T-cell (primary cell): ENCODE results near the gene PCID2. TPM values are rescaled to one million over a fixed set of nuclear protein-coding genes. Genes with fewer than 3 reads are reported as not detected.

Source experiments
- ATAC-seq, 4 experiments: fragments of 200-7000 bp in 3 of 4; fragments of 150-1000 bp in 1 of 4; cut with Tn5 transposase; replicated peaks in 1 of 4; 1 replicate in 3 of 4; 2 replicates in 1 of 4; pipeline ENCODE4 v1.10.0; 2021; ENCODE audit warnings: moderate library complexity in 3 of 4, mild to moderate bottlenecking in 2 of 4, moderate number of reproducible peaks in 1 of 4
- CTCF ChIA-PET, 2 donors: fragments of 300-600 bp; sonication (Branson Sonifier 250); formaldehyde crosslinking; loops; one replicate each; lab custom pipeline; 2022; ENCODE audit warnings: antibody characterized with exemption in 2 of 2; lab: Charles Lee
- POLR2A ChIA-PET, 2 donors: fragments of 300-600 bp; sonication (Branson Sonifier 250); formaldehyde crosslinking; loops; one replicate each; lab custom pipeline; 2022; ENCODE audit warnings: antibody characterized with exemption in 2 of 2; lab: Charles Lee
- DNase-seq, 35 experiments: peaks; one replicate each; pipeline versions ENCODE4 v3.0.0 to v3.0.0-alpha.2; 2013 to 2023
- H3K27ac ChIP-seq: one replicate; pipeline ENCODE4 v1.5.1; 2013; ENCODE audit warnings: low read length
- H3K27me3 ChIP-seq, 2 experiments: replicated peaks in 1 of 2; 1 replicate in 1 of 2; 2 replicates in 1 of 2; pipeline versions ENCODE4 v1.6.1 to v1.7.0; 2013; ENCODE audit warnings: low read length in 1 of 2, mixed read lengths in 1 of 2; ENCODE audit not compliant: control insufficient read depth in 2 of 2, insufficient read depth in 2 of 2; ENCODE audit errors: extremely low read depth in 1 of 2
- H3K36me3 ChIP-seq, 2 donors: 1 replicate in 1 of 2; 2 replicates in 1 of 2; pipeline versions ENCODE4 v1.6.1 to v1.7.0; 2013; ENCODE audit warnings: low read length in 1 of 2; ENCODE audit not compliant: control insufficient read depth in 2 of 2, insufficient read depth in 1 of 2; ENCODE audit errors: extremely low read depth in 1 of 2
- H3K4me1 ChIP-seq, 2 experiments: 1 replicate in 1 of 2; 2 replicates in 1 of 2; pipeline versions ENCODE4 v1.6.1 to v1.7.0; 2013; ENCODE audit warnings: low read length in 2 of 2, mixed read lengths in 1 of 2; ENCODE audit not compliant: insufficient read depth in 2 of 2, control insufficient read depth in 1 of 2; ENCODE audit errors: extremely low read depth in 1 of 2
- H3K4me3 ChIP-seq, 2 donors: 1 replicate in 1 of 2; 2 replicates in 1 of 2; pipeline versions ENCODE4 v1.5.1 to v1.7.0; 2013; ENCODE audit warnings: mild to moderate bottlenecking in 2 of 2, low read length in 1 of 2, moderate library complexity in 1 of 2; ENCODE audit not compliant: control insufficient read depth in 1 of 2; ENCODE audit errors: extremely low read depth in 1 of 2
- H3K9me3 ChIP-seq: 2 replicates; pipeline ENCODE4 v1.7.0; 2013
- H3K27ac Mint-ChIP-seq, 2 donors: one replicate each; pipeline ENCODE4 v1.8.0; 2020 to 2021; ENCODE audit warnings: mild to moderate bottlenecking in 2 of 2, mixed read lengths in 2 of 2
- H3K27me3 Mint-ChIP-seq, 2 donors: one replicate each; pipeline ENCODE4 v1.8.0; 2021 to 2022; ENCODE audit warnings: mixed read lengths in 2 of 2
- H3K36me3 Mint-ChIP-seq: one replicate; pipeline ENCODE4 v1.8.0; 2021; ENCODE audit warnings: mixed read lengths
- H3K4me1 Mint-ChIP-seq, 3 donors: one replicate each; pipeline ENCODE4 v1.8.0; 2020 to 2022; ENCODE audit warnings: mixed read lengths in 3 of 3, mild to moderate bottlenecking in 1 of 3
- H3K4me3 Mint-ChIP-seq, 3 donors: one replicate each; pipeline ENCODE4 v1.8.0; 2020 to 2022; ENCODE audit warnings: mild to moderate bottlenecking in 3 of 3, mixed read lengths in 3 of 3, moderate library complexity in 3 of 3
- H3K9me3 Mint-ChIP-seq, 3 donors: one replicate each; pipeline ENCODE4 v1.8.0; 2020 to 2022; ENCODE audit warnings: mixed read lengths in 3 of 3
- WGBS: methylation state at CpG from one replicate; pipeline ENCODE4 v1.1.5; 2013; ENCODE audit warnings: missing lambda C conversion rate; ENCODE audit not compliant: insufficient coverage; 5-methylcytosine and 5-hydroxymethylcytosine counted together
- total RNA-seq, 35 experiments: library from RNA in 6 of 35; stranded (reverse) in 6 of 35; fragments of 120-200 nt in 1 of 35; gene quantifications; one replicate each; pipeline versions ENCODE4 v1.2.1 to v1.2.4 and lab custom pipeline; 2013 to 2026

Gene PCID2
- total RNA-seq, 5 donors from 2014 or later (not counting 1 experiment from before 2014, with no cell fraction given): 45.3 to 68.6 (median 63.2) TPM

GRCh38 chr13:113184568-113185440 lies 23.7 kb downstream of the PCID2 start:
- Mint-ChIP-seq H3K27me3 (no peaks in the 10 kb centered on the region), H3K4me1 (peaks cover 49 to 77% (median 67%) of the 10 kb centered on the region in 3 donors), H3K9me3 (no peaks in the 10 kb centered on the region), H3K4me3 (peak overlapping the region; percentile 77 to 83 (median 77)), H3K27ac (peak overlapping the region; percentile 93 to 96), H3K36me3 (peaks cover 63% of the 10 kb centered on the region)
- Histone ChIP-seq H3K9me3 (no peaks in the 10 kb centered on the region), H3K4me1 (peaks cover 27 to 51% of the 10 kb centered on the region in 2 experiments), H3K27ac (peak overlapping the region; percentile 61), H3K27me3 (no peaks in the 10 kb centered on the region), H3K4me3 (peak overlapping the region in 1 of 2 donors; percentile 31), H3K36me3 (peaks cover 5 to 53% of the 10 kb centered on the region in 2 donors)
- ATAC-seq (peak; percentile 79 to 92 (median 80)), DNase-seq (peak in 14 of 35 experiments; percentile 22 to 59 (median 40))
- ChIA-PET CTCF (no interaction called here), POLR2A (no interaction called here)
- WGBS: 57% methylated on average over 17 of the region's 22 CpGs

- peak in 1 of 4 experiments; percentile 37 for ATAC-seq
- DNase-seq: peak in 1 of 35 experiments; percentile 16
- WGBS: 89% methylated on average over 12 of the region's 14 CpGs
- peaks cover 51 to 81% (median 75%) of the 10 kb centered on the region in 3 donors for H3K4me1 Mint-ChIP-seq
- no peaks in the 10 kb centered on the region for H3K27me3 ChIP-seq
- peak overlapping the region in 2 of 3 donors; percentile 17 to 43 for H3K4me3 Mint-ChIP-seq
- no peaks in the 10 kb centered on the region for H3K9me3 Mint-ChIP-seq
- POLR2A ChIA-PET: no interaction called here
- H3K27ac ChIP-seq: peak overlapping the region; percentile 61
- peaks cover 60% of the 10 kb centered on the region for H3K36me3 Mint-ChIP-seq
- no peaks in the 10 kb centered on the region for H3K27me3 Mint-ChIP-seq
- no peak overlapping the region for H3K4me3 ChIP-seq
- peaks cover 30 to 61% of the 10 kb centered on the region in 2 experiments for H3K4me1 ChIP-seq
- no peaks in the 10 kb centered on the region for H3K9me3 ChIP-seq
- peak overlapping the region; percentile 79 to 89 for H3K27ac Mint-ChIP-seq
- CTCF ChIA-PET: no interaction called here
- H3K36me3 ChIP-seq: peaks cover 13 to 63% of the 10 kb centered on the region in 2 donors
Observed at GRCh38 chr13:113183450-113184129, 24.9 kb downstream of the PCID2 start.

- Histone ChIP-seq H3K9me3 (no peaks in the 10 kb centered on the region), H3K36me3 (peaks cover 18 to 61% of the 10 kb centered on the region in 2 donors), H3K27ac (peak overlapping the region; percentile 37), H3K4me1 (peaks cover 29 to 68% of the 10 kb centered on the region in 2 experiments), H3K27me3 (no peaks in the 10 kb centered on the region), H3K4me3 (no peak overlapping the region)
- Mint-ChIP-seq H3K4me3 (no peak overlapping the region), H3K36me3 (peaks cover 56% of the 10 kb centered on the region), H3K27ac (peak overlapping the region; percentile 63 to 94), H3K27me3 (no peaks in the 10 kb centered on the region), H3K4me1 (peaks cover 42 to 76% (median 65%) of the 10 kb centered on the region in 3 donors), H3K9me3 (no peaks in the 10 kb centered on the region)
- POLR2A ChIA-PET: no interaction called here
- DNase-seq (no peak), ATAC-seq (no peak)
- 61% methylated on average over 4 of the region's 4 CpGs for WGBS
- CTCF ChIA-PET: no interaction called here
Observed at GRCh38 chr13:113182046-113182445, 26.4 kb downstream of the PCID2 start.

- no peaks in the 10 kb centered on the region for H3K9me3 ChIP-seq
- peaks cover 26 to 67% of the 10 kb centered on the region in 2 donors for H3K36me3 ChIP-seq
- ATAC-seq (peak; percentile 41 to 61 (median 56)), DNase-seq (peak in 26 of 35 experiments; percentile 16 to 61 (median 40))
- POLR2A ChIA-PET: no interaction called here
- peaks cover 16 to 64% of the 10 kb centered on the region in 2 experiments for H3K4me1 ChIP-seq
- Mint-ChIP-seq H3K4me3 (peak overlapping the region in 1 of 3 donors; percentile 29), H3K27ac (peak overlapping the region; percentile 89 to 94), H3K27me3 (no peaks in the 10 kb centered on the region), H3K4me1 (peaks cover 35 to 75% (median 60%) of the 10 kb centered on the region in 3 donors), H3K36me3 (peaks cover 56% of the 10 kb centered on the region), H3K9me3 (no peaks in the 10 kb centered on the region)
- no peaks in the 10 kb centered on the region for H3K27me3 ChIP-seq
- peak overlapping the region; percentile 63 for H3K27ac ChIP-seq
- H3K4me3 ChIP-seq: no peak overlapping the region
- 84% methylated on average over 8 of the region's 28 CpGs for WGBS
- CTCF ChIA-PET: no interaction called here
Observed at GRCh38 chr13:113179374-113180230, 28.9 kb downstream of the PCID2 start.

- H3K9me3 ChIP-seq: no peaks in the 10 kb centered on the region
- Mint-ChIP-seq H3K27ac (no peak overlapping the region), H3K4me3 (no peak overlapping the region), H3K9me3 (no peaks in the 10 kb centered on the region), H3K27me3 (no peaks in the 10 kb centered on the region), H3K36me3 (peaks cover 56% of the 10 kb centered on the region), H3K4me1 (peaks cover 35 to 74% (median 55%) of the 10 kb centered on the region in 3 donors)
- DNase-seq (no peak), ATAC-seq (no peak)
- H3K27ac ChIP-seq: peak overlapping the region; percentile 63
- no CpG with 5 or more reads among the region's 3 CpGs for WGBS
- CTCF ChIA-PET: no interaction called here
- peaks cover 26 to 65% of the 10 kb centered on the region in 2 donors for H3K36me3 ChIP-seq
- H3K4me1 ChIP-seq: peaks cover 12 to 60% of the 10 kb centered on the region in 2 experiments
- H3K27me3 ChIP-seq: no peaks in the 10 kb centered on the region
- H3K4me3 ChIP-seq: no peak overlapping the region
- POLR2A ChIA-PET: no interaction called here
Observed at GRCh38 chr13:113178896-113179167, 29.6 kb downstream of the PCID2 start.
